Fibroblast of gingiva (primary cell): ENCODE results near the gene MORN1.
"Not testable (repeated sequence)": the region's sequence is repeated elsewhere in the genome, so short reads cannot be mapped to it uniquely, and the experiment has no call there.

Experiments used
- DNase-seq: peaks from one replicate; pipeline ENCODE4 v3.0.0-alpha.2; 2011; ENCODE audit warnings: low read depth

MORN1 gene

GRCh38 chr1:2391041-2391930, at the start of gene MORN1, which contains the start of gene RER1:
MORN1 (minus strand) TSS chr1:2391554; CDS start chr1:2391533, 21 bp downstream.
RER1 (plus strand) TSS chr1:2391841; CDS start chr1:2395791, 3,950 bp downstream.
- DNase-seq: peak; percentile 99

GRCh38 chr1:2440346-2440745, 49.0 kb upstream of the MORN1 start:
- DNase-seq: not testable (repeated sequence)

GRCh38 chr1:2439369-2439768, 48.0 kb upstream of the MORN1 start:
- DNase-seq: no peak

GRCh38 chr1:2438641-2439040, 47.3 kb upstream of the MORN1 start:
- DNase-seq: no peak

- DNase-seq: no peak
These were observed 46.7 kb upstream of the MORN1 start for GRCh38 chr1:2438038-2438437.

GRCh38 chr1:2437617-2438016, 46.3 kb upstream of the MORN1 start:
- DNase-seq: no peak

- DNase-seq: no peak
These were observed 45.5 kb upstream of the MORN1 start for GRCh38 chr1:2436876-2437275.

GRCh38 chr1:2435746-2436355, 44.5 kb upstream of the MORN1 start:
- no peak for DNase-seq

GRCh38 chr1:2435091-2435490, 43.7 kb upstream of the MORN1 start:
- no peak for DNase-seq

- DNase-seq: no peak
These were observed 42.7 kb upstream of the MORN1 start for GRCh38 chr1:2433936-2434655.

GRCh38 chr1:2433196-2433595, 41.8 kb upstream of the MORN1 start:
- no peak for DNase-seq

GRCh38 chr1:2432441-2432844, 41.1 kb upstream of the MORN1 start:
- no peak for DNase-seq

- DNase-seq: no peak
These were observed 40.2 kb upstream of the MORN1 start for GRCh38 chr1:2431518-2431917.

GRCh38 chr1:2431103-2431502, 39.7 kb upstream of the MORN1 start:
- no peak for DNase-seq

- no peak for DNase-seq
These were observed 39.2 kb upstream of the MORN1 start for GRCh38 chr1:2430592-2430973.

- no peak for DNase-seq
These were observed 38.6 kb upstream of the MORN1 start for GRCh38 chr1:2429780-2430591.

- DNase-seq: no peak
These were observed 37.1 kb upstream of the MORN1 start for GRCh38 chr1:2428490-2428889.

- no peak for DNase-seq
These were observed 36.6 kb upstream of the MORN1 start for GRCh38 chr1:2427976-2428375.

- DNase-seq: no peak
These were observed 35.7 kb upstream of the MORN1 start for GRCh38 chr1:2427051-2427450.

- no peak for DNase-seq
These were observed 35.2 kb upstream of the MORN1 start for GRCh38 chr1:2426540-2426939.

GRCh38 chr1:2425892-2426291, 34.5 kb upstream of the MORN1 start:
- DNase-seq: no peak

GRCh38 chr1:2422523-2422922, 31.2 kb upstream of the MORN1 start:
- DNase-seq: no peak
